Measurements from ENCODE around the gene SWT1. TPM values are rescaled to one million over a fixed set of nuclear protein-coding genes. Genes with fewer than 3 reads are reported as not detected.
"Not testable (repeated sequence)": the region's sequence is repeated elsewhere in the genome, so short reads cannot be mapped to it uniquely, and the experiment has no call there.

SWT1 gene
- total RNA-seq, 1 experiment from 2014 or later, result 6.2 TPM

DNA sequence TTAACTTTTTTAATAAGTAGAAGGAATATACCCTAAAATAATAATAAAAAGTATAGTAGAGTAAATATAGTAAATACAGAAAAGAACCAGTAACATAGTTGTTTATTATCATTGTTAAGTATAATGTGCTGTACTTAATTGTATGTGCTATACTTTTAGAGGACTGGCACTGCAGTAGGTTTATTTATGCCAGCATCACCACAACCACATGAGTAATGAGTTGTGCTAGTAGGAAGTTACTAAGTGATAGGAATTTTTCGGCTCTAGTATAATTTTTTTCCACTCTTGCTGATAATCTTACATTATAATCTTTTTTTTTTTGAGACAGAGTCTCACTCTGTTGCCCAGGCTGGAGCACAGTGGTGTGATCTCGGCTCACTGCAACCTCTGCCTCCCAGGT, 88.5 kb downstream of the SWT1 start:
- DNase-seq (ENCODE audit: low spot score), result peak; percentile 25

DNA sequence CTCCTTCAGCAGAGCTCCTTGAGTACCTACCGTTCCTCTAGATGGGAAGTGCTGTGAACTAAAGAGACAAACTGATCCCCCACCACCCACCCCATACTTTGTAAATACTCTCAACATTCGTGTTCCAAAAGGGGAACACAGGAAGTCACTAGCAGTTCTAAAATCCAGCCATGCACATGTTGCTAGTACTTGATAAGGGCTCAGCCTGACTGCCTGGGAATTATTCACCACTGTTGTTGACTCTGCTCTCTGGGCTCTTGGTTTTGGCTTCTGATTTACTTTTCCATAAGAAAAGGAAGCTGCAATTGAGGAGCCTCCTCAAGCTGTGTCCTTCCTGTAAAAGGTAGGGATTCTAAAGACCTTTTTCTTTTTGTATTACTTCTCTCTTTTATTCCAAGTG, 92.6 kb downstream of the SWT1 start:
- no peak for DNase-seq (ENCODE audit: low spot score)

DNA sequence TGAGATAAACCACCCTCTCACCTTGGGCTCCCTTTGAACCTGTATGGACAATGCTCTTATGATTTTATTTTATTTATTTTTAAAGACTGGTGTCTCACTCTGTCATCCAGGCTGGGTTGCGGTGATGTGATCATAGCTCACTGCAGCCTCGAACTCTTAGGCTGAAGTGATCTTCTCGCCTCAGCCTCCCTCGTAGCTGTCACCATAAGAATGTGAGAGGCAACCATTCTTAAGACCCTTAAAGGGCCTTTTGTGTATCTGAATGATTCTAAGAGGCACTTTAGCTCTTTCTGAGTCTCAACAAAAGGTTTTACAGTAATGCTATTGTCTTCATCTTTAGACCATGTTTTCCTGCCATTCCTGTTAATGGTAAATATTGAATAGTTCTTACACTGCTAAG, 93.1 kb downstream of the SWT1 start:
- no peak for DNase-seq (ENCODE audit: low spot score)

DNA sequence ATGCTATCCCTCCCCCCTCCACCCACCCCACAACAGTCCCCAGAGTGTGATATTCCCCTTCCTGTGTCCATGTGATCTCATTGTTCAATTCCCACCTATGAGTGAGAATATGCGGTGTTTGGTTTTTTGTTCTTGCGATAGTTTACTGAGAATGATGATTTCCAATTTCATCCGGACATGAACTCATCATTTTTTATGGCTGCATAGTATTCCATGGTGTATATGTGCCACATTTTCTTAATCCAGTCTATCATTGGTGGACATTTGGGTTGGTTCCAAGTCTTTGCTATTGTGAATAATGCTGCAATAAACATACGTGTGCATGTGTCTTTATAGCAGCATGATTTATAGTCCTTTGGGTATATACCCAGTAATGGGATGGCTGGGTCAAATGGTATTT, 95.0 kb downstream of the SWT1 start:
- DNase-seq (ENCODE audit: low spot score), result not testable (repeated sequence)

DNA sequence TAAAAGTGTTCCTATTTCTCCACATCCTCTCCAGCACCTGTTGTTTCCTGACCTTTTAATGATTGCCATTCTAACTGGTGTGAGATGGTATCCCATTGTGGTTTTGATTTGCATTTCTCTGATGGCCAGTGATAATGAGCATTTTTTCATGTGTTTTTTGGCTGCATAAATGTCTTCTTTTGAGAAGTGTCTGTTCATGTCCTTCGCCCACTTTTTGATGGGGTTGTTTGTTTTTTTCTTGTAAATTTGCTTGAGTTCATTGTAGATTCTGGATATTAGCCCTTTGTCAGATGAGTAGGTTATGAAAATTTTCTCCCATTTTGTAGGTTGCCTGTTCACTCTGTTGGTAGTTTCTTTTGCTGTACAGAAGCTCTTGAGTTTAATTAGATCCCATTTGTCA, 95.4 kb downstream of the SWT1 start:
- DNase-seq (ENCODE audit: low spot score), result not testable (repeated sequence)

DNA sequence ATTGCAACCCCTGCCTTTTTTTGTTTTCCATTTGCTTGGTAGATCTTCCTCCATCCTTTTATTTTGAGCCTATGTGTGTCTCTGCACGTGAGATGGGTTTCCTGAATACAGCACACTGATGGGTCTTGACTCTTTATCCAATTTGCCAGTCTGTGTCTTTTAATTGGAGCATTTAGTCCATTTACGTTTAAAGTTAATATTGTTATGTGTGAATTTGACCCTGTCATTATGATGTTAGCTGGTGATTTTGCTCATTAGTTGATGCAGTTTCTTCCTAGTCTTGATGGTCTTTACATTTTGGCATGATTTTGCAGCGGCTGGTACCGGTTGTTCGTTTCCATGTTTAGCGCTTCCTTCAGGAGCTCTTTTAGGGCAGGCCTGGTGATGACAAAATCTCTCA, 98.6 kb downstream of the SWT1 start:
- not testable (repeated sequence) for DNase-seq (ENCODE audit: low spot score)

DNA sequence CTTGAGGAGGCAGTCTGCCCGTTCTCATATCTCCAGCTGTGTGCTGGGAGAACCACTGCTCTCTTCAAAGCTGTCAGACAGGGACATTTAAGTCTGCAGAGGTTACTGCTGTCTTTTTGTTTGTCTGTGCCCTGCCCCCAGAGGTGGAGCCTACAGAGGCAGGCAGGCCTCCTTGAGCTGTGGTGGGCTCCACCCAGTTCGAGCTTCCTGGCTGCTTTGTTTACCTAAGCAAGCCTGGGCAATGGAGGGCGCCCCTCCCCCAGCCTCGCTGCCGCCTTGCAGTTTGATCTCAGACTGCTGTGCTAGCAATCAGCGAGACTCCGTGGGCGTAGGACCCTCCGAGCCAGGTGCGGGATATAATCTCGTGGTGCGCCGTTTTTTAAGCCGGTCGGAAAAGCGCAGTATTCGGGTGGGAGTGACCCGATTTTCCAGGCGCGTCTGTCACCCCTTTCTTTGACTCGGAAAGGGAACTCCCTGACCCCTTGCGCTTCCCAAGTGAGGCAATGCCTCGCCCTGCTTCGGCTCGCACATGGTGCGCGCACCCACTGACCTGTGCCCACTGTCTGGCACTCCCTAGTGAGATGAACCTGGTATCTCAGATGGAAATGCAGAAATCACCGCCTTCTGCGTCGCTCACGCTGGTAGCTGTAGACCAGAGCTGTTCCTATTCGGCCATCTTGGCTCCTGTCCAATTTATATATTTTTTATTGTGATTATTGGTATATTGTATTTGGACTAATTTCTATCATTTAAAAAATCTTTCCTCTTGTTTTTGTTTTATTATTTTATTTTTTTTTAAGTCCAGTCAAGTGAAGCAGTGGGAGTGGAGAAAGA, 100.4 kb downstream of the SWT1 start:
- not testable (repeated sequence) for DNase-seq (ENCODE audit: low spot score)

DNA sequence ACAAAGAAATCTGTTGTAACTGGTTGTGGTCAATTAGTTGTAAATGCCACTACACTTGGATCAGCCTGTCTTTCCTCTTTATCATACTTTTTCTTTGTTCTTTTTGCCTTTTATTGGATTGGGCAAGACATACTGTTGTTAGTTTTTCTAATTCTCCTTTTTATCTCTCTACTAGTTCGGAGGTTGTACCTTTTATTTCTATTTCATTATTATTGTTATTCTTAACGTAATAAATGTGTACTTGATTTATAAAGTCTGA, 100.9 kb downstream of the SWT1 start:
- peak; percentile 62 for DNase-seq (ENCODE audit: low spot score)

DNA sequence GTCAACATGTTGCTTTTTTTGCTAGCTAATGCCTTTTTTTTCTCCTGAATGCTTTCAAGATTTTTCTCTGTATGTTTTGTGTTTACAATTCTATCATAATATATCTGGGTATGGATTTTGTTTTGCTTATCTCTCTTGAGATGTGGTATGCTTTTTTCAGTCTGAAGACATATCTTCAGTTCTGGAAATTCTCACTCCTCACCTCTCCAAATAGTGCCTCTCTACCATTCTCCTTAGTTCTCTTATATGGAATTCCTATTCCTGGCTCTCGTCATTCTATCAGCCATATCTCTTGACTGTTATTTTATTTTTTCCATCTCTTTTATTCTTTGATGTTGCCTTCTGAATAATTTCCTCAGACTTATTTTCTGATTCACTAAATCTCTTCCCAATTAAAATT, 101.7 kb downstream of the SWT1 start:
- DNase-seq (ENCODE audit: low spot score), result no peak

DNA sequence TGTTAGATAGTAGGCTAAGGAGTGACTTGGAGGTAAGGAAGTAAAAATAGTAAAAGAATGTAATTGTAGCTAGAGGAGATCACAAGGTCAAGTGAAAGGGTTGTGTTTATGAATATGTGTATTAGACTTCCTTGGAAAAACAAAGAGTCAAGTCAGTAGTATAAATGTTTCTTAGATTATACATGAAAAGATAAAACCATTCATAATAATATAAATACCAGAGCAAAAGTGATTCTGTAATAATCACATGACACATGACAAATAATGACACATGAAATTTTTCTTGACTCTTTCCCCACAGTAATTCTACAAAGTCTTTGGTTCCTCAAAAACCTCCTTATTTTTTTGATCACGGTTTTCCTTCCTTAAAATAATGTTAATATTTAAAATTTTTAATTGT, 103.6 kb downstream of the SWT1 start:
- DNase-seq (ENCODE audit: low spot score), result no peak

DNA sequence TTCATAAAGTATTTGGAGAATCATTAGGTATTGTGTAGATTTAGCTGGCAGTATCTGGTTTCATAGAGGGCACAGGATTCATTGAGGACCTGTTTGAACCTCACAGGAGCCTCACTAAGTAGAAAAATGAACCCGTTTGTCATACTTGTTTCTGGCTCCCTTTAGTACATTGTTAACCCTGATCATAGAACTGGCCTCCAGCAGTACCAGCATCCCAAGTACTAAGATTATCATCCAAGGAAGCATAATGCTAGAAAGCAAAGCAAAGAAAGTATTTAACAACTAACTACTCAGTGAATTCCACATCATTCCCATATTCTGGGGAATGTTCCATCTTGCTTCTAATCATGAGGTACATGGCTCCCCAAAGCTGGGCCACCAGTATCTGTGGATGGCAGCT, 105.2 kb downstream of the SWT1 start:
- no peak for DNase-seq (ENCODE audit: low spot score)

DNA sequence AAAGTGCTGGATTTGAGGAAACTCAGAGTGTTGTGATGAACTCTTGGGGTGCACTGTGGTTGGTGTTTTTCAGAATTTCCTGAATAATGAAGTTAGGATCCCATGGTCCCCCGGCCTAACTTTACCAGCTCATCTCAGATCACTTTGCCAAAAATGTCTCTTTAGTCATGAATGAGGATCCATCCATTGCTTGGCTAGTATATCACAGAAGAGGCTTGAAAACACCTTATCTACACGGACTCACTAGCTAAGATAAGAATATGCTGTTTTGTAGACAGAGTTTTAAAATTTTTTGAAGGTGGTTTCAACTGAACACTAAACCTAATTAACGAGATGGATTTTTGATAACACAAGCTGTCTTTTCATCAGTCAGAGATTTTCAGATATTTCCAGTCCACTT, 106.3 kb downstream of the SWT1 start:
- no peak for DNase-seq (ENCODE audit: low spot score)

DNA sequence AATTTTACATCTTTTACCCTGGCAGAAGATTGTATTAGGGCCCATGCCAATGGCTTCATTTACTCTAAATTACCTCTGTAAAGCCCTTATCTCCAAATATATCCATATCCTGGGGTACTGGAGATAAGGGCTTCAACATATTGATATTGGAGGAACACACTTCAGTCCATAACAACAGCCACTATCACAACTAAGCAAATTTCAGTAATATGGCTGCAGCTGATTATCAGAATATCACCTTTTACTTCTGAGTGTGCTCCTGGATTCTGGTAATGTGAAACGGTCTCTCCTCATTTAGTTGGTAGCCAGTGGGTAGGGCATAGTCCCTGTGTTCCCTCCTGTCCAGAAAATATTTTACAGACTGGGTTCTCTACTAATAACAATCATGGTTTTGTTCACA, 106.8 kb downstream of the SWT1 start:
- DNase-seq (ENCODE audit: low spot score), result no peak

DNA sequence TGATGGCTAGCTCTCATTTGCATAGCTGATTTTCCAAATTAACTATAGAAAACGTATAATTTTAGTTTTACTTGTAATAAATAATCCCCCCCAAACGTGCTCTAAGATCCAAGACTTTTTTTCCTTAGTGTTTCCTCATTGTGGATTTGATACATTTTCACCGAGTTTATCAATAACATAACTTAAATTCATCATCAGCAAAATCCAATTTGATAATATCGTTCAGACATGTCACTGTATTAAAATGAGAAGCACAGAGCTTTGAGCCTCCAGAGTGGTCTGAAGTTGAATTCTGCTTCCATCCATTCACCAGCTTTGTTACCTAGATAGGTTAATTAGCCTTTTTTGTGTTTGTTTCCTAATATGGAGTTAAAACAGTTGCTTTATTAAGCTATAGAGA, 108.3 kb downstream of the SWT1 start:
- DNase-seq (ENCODE audit: low spot score), result no peak

DNA sequence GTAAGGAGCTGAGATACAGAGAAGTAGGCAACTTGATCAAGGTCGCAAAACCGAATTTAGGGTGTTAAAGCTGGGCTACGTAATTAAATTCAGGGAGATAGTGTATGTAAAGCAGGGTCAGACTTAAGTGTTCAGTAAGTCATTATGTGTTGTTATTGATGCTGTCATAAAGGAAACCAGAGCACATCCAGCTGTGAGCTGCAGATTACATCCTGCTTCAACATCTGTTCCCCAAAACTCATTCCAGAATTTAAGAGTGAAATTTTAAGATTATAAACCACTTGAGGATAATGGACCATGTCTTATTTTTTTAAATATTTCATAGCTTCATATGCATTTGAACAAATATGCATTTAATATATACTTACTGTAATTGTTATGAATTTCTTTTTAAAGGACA, 110.3 kb downstream of the SWT1 start:
- no peak for DNase-seq (ENCODE audit: low spot score)

DNA sequence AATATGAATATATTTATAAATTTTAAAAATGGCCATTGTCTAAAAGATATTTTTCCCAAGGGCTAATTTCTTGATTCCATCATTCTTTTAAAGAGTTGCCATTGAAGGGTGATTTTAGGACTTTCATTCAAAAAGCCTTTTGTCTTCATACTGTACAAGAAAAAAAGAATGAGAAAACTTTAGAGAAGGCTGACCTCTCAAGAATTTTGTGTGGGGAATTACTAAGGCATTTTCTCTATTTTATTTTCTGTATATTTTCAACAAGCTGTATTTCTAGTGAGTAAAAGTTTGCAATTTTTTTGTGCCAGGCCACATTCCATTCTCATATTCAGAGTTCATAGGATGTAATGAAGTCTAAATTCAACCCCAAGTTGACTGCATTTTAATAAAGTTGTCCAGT, 110.7 kb downstream of the SWT1 start:
- no peak for DNase-seq (ENCODE audit: low spot score)

DNA sequence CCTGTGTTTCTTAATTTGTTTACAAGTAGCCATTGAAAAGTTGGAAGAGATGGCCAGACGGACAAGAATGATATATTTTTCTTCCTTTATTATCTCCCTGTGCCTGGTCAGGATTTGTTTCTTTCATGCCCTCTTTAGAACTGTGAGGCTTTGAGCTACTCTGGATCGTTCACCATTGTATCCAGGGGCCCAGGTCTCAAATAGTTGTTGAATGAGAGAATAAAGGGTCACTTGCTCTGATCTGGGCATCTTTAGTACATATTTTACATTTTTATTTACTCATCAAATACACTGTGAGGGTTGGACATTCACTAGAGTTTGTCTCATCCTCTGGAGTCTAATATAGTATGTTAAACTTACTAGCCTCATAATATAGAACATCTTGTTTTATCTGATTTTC, 111.4 kb downstream of the SWT1 start:
- no peak for DNase-seq (ENCODE audit: low spot score)

DNA sequence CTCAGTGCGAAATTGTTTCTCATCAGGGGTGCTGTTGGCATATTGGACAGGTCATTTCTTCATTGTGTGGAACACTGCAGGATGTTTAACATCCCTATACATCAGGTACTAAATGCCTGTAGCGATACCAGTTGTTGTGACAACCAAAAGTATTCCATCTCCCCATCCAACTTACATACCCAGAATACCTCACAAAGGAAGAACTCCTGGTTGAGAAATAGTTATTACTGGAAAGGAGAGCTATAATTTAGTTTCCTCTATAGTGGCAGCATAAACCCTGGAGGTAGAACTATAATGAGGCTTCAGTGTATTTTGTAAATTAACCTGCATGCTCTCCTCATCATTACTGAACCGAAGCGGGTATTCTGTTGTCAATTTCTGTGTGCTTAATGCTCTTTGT, 115.0 kb downstream of the SWT1 start:
- DNase-seq (ENCODE audit: low spot score), result no peak

DNA sequence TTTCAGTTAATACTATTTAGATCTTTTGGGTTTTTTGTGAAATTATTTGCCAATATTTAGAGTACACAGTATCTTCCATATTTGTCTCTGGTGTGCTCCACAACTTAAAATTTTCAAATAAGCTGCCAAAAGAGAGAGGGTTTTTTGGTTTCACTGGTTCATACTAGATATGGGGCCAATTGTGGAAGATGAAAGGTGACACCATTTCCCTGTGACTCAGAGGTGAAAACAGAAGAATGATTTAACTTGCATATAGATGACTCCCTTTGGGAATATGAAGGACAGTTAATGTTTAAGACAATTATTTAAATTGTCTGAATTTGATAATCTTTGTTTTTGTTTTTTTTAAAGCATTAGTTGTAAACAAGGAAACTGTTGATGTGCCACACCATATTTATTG, 122.6 kb downstream of the SWT1 start:
- no peak for DNase-seq (ENCODE audit: low spot score)

DNA sequence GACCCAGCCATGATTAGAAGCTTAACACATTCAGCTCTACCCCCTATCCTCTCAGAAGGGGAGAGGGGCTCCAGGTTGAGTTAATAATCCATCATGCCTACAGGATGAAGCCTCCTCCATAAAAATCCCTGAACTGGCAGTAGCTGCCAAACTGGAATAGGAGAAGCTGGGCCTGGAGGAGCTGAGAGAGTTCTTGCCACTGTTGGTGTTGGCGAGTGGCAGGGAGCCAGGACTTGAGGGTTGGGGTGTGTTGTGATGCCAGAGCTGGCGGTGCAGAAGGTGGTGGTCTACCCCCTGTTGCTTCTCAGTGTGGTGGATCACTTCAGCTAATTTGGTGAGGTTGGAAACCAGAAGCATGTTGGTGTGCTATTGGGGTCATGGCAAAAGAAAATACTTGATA, 123.6 kb downstream of the SWT1 start:
- no peak for DNase-seq (ENCODE audit: low spot score)

DNA sequence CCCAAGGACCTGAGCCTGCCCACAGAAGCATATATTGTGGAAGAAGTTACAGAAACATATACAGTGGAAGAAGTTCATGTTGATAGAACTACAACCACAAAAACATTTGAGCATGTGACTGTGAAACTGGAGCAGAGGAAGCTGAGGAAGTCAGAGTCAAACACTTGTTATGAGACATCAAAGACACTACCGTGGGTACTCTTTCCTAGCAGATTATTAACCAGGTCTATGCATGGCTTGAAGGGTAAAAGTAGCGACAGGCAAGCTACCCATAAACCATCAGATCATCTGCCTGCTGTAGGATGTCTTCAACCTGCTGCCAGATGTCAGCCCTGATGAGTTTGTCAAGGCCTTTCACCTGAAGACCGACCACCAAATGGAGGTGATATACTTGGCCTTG, 124.3 kb downstream of the SWT1 start:
- no peak for DNase-seq (ENCODE audit: low spot score)

DNA sequence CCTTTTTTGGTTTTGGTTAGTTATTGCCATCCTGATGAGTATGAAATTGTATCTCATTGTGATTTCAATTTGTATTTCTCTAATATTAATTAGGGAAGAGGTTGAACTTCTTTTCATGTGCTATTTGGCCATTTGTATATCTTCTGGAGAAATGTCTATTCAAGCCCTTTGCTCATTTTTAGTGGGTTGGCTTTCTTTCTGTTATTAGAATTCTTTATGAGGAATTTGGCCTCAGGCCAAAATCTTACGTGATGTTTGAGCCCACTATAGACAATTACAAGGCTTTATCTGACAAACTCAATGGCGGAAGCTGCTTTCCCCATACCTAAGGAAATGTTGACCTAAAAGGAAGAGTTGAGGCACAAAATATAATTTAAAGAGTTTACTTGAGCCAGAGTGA, 127.1 kb downstream of the SWT1 start:
- no peak for DNase-seq (ENCODE audit: low spot score)

DNA sequence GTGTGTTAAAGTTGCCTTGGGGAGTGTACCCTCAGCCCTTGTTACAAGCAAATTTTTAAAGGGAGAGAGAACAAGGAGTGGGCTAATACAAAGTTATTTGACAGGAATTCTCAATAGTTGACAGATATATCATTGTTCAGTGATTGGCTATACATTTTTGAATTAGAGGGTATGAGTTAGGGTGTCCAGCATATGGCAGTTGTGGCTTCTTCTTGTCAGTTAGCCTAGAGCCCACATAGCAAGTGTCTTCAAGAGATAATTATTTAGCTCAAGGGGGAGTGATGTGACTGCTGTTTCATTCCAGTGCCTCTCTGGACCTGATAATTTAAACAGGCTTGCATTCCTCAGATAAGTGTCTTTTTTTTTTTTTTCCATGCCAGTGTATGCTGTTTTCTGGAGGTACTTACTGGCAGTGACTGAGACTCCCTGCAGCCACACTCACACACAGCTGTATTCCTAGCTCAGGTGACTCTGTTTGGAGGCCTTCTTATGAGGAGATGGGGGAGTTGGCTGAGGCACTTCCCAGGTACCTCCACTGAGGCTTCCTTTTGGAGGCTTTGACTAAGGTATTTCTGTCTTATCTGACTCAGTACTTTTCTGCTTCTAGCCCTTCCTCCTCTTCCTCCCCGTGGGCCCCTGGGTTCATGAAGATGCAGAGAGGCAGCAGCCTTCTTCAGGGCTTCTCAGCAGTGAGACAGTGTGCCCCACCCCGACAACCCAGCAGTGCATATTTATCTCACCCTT, 127.7 kb downstream of the SWT1 start:
- DNase-seq (ENCODE audit: low spot score), result no peak

DNA sequence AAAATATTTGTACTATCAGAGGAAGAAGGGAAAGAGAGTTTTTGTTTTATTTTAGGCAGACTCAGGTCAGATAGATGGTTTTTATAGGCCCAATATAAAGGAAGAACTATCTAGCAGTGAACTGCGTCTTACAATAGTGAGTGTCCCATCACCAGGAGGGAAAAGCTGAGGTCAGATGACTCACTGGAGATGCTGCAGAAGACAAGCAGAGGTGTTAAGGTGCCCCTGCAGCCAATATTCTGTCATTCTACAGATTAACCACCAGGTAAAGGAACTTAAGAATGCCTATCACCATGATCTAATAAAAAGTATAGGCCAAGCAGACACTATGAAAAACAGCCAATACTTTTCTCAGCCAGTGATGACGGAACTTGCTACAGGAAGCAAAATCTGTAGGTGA, 130.5 kb downstream of the SWT1 start:
- DNase-seq (ENCODE audit: low spot score), result no peak
